ENCODE data around the gene MPLKIP. TPM values are rescaled to one million over a fixed set of nuclear protein-coding genes. Genes with fewer than 3 reads are reported as not detected.

Gene MPLKIP
- total and polyA plus RNA-seq, 10 of the 15 experiments (the other 5 are each of a cell fraction or from before 2014, with no cell fraction given): 4.6 to 78.8 (median 37.2) TPM

GRCh38 chr7:40156988-40157387, 22.6 kb upstream of the MPLKIP start (continued):
- TF ChIP-seq STAT3 (IDR thresholded peaks at IDR 0.05; ENCODE audit: low read depth, low read length) (no peak), FOS (IDR thresholded peaks at IDR 0.05; ENCODE audit: borderline replicate concordance, extremely low read depth, insufficient read length) (no peak), EED (IDR thresholded peaks at IDR 0.05; ENCODE audit: low read depth) (no peak), MTA3 (IDR thresholded peaks at IDR 0.05; ENCODE audit: borderline replicate concordance, low read length) (no peak), MXI1 (IDR thresholded peaks at IDR 0.05; ENCODE audit: low read depth, low read length) (no peak), NFIC (IDR thresholded peaks at IDR 0.05; ENCODE audit: low read depth, low read length) (no peak), ESRRA (IDR thresholded peaks at IDR 0.05; ENCODE audit: low read length) (no peak), EZH2 (IDR thresholded peaks at IDR 0.05; ENCODE audit: borderline replicate concordance, control insufficient read depth, low read depth, low read length) (no peak)

GRCh38 chr7:40151504-40151903, 17.1 kb upstream of the MPLKIP start:
- H4K20me1 ChIP-seq (ENCODE audit: control insufficient read depth, insufficient read depth): no peaks in the 10 kb centered on the region
- ChIA-PET CTCF (interaction anchor here (0.6 kb wide), 1 partner anchor 18 kb away, joined by 3 read pairs; no protein-coding TSS in a partner anchor), POLR2A (no interaction called here), SMC1A (ENCODE audit: uncharacterized antibody, unreplicated experiment) (no interaction called here), RAD21 (ENCODE audit: unreplicated experiment) (no interaction called here)
- no peak overlapping the region for H2AFZ ChIP-seq (ENCODE audit: control insufficient read depth, low read depth, low read length)
- no peaks in the 10 kb centered on the region for H3K4me1 ChIP-seq (ENCODE audit: control insufficient read depth, insufficient read depth, low read length)
- intact Hi-C loops (cut with micrococcal nuclease; ENCODE audit: unreplicated experiment): no loop called here
- no peaks in the 10 kb centered on the region for H3K79me2 ChIP-seq (ENCODE audit: control insufficient read depth, insufficient read depth, low read length)
- no peak overlapping the region for H3K27ac ChIP-seq (ENCODE audit: control insufficient read depth, insufficient read depth)
- in situ Hi-C loops (cut with MboI): no loop called here
- H3K4me2 ChIP-seq (ENCODE audit: control insufficient read depth, insufficient read depth): no peak overlapping the region
- no peak overlapping the region for H3K9ac ChIP-seq (ENCODE audit: control insufficient read depth, insufficient read depth, low read length)
- no peak for DNase-seq (ENCODE audit: low read depth, low spot score)
- no peak for FAIRE-seq
- no peak for TF ChIP-seq HDAC6 (IDR thresholded peaks at IDR 0.05; ENCODE audit: unreplicated experiment)
- no peak for TF ChIP-seq ETV6 (conservative IDR thresholded peaks at IDR 0.05 in 1 of 2, IDR thresholded peaks at IDR 0.05 in 1 of 2; ENCODE audit: borderline replicate concordance in 1 of 2, low read depth in 1 of 2)
- H3K36me3 ChIP-seq (ENCODE audit: control insufficient read depth in 2 of 2, insufficient read depth in 2 of 2, low read length in 1 of 2): no peaks in the 10 kb centered on the region
- H3K9me3 ChIP-seq (replicated peaks; ENCODE audit: control insufficient read depth, insufficient read depth, low read length): no peaks in the 10 kb centered on the region
- BruUV-seq (replicated peaks): no TSS peak
- WGBS (ENCODE audit: insufficient coverage, insufficient replicate concordance, low lambda C conversion rate, missing lambda C conversion rate): 0% methylated on average over 1 of the region's 1 CpG
- no peaks in the 10 kb centered on the region for H3K27me3 ChIP-seq (replicated peaks in 1 of 2; ENCODE audit: control insufficient read depth in 2 of 2, insufficient read depth in 2 of 2, low read length in 1 of 2)
- no peak overlapping the region for H3K4me3 ChIP-seq
- ATAC-seq: no peak

Measured in GM12878 (cell line).